Smooth muscle cell (in vitro differentiated cells): ENCODE data around the gene ZNF429. TPM values are rescaled to one million over a fixed set of nuclear protein-coding genes. Genes with fewer than 3 reads are reported as not detected.

ENCODE experiments used
- DNase-seq: peaks from one replicate; lab custom pipeline; 2025; ENCODE audit not compliant: unreplicated experiment; lab: John Stamatoyannopoulos, UW
- H2AFZ ChIP-seq: fragments of 200-600 bp; sonication (generic); 2 replicates; pipeline ENCODE4 v1.6.0; 2016; ENCODE audit warnings: antibody characterized with exemption, low read depth, mild to moderate bottlenecking
- H3F3A ChIP-seq: fragments of 200-600 bp; sonication (generic); 2 replicates; pipeline ENCODE4 v1.6.0; 2017; ENCODE audit warnings: antibody characterized with exemption, low read depth
- H3K27ac ChIP-seq: fragments of 200-600 bp; sonication (generic); 2 replicates; pipeline ENCODE4 v1.5.1; 2016; ENCODE audit warnings: low read depth, mild to moderate bottlenecking
- H3K27me3 ChIP-seq: fragments of 200-600 bp; sonication (generic); 2 replicates; pipeline ENCODE4 v1.6.1; 2016; ENCODE audit warnings: low read depth, mild to moderate bottlenecking
- H3K36me3 ChIP-seq: fragments of 200-600 bp; sonication (generic); 2 replicates; pipeline ENCODE4 v1.5.1; 2016; ENCODE audit warnings: low read depth
- H3K4me1 ChIP-seq: fragments of 200-600 bp; sonication (generic); 2 replicates; pipeline ENCODE4 v1.5.1; 2016; ENCODE audit warnings: low read depth
- H3K4me2 ChIP-seq: fragments of 200-600 bp; sonication (generic); 2 replicates; pipeline ENCODE4 v1.6.0; 2016; ENCODE audit warnings: mild to moderate bottlenecking
- H3K4me3 ChIP-seq: fragments of 200-600 bp; sonication (generic); 2 replicates; pipeline ENCODE4 v1.5.1; 2016; ENCODE audit warnings: mild to moderate bottlenecking
- H3K79me2 ChIP-seq: fragments of 200-600 bp; sonication (generic); 2 replicates; pipeline ENCODE4 v1.6.0; 2016; ENCODE audit warnings: low read depth, mild to moderate bottlenecking
- H3K9ac ChIP-seq: fragments of 200-600 bp; sonication (generic); 2 replicates; pipeline ENCODE4 v1.6.0; 2016; ENCODE audit warnings: low read depth
- H3K9me3 ChIP-seq: fragments of 200-600 bp; sonication (generic); replicated peaks from 2 replicates; pipeline ENCODE4 v1.5.1; 2016; ENCODE audit warnings: low read depth
- H4K20me1 ChIP-seq: fragments of 200-600 bp; sonication (generic); 2 replicates; pipeline ENCODE4 v1.6.0; 2016; ENCODE audit warnings: low read depth
- CTCF ChIP-seq: fragments of 200-600 bp; sonication (generic); IDR thresholded peaks from 2 replicates; pipeline ENCODE4 v1.5.1; 2017; ENCODE audit warnings: borderline replicate concordance, mild to moderate bottlenecking, antibody characterized with exemption; ENCODE audit not compliant: insufficient read depth, poor library complexity, severe bottlenecking
- WGBS: methylation state at CpG from one replicate; pipeline ENCODE4 v1.1.7; 2016; ENCODE audit warnings: low lambda C conversion rate; 5-methylcytosine and 5-hydroxymethylcytosine counted together
- polyA plus RNA-seq: library from polyadenylated mRNA; unstranded; fragments of >200 nt; fragmentation: Nextera tagmentation; extraction: Ambion mirVana; gene quantifications from 2 replicates; pipeline ENCODE4 v1.2.1, GENCODE V29; 2016
- total RNA-seq: library from RNA; depleted of rRNA; stranded (reverse); fragments of >200 nt; gene quantifications from 2 replicates; pipeline ENCODE4 v1.2.3, GENCODE V29; 2014

The ZNF429 gene
- total and polyA plus RNA-seq, 2 experiments from 2014 or later = 7.8 to 10.4 TPM

GRCh38 chr19:21491146-21491545 lies 14.3 kb upstream of the ZNF429 start:
- Histone ChIP-seq H3K4me2 (no peak overlapping the region), H3K4me1 (no peaks in the 10 kb centered on the region), H3K27me3 (no peaks in the 10 kb centered on the region), H2AFZ (no peak overlapping the region), H3K9ac (no peak overlapping the region), H3K4me3 (no peak overlapping the region), H3K36me3 (no peaks in the 10 kb centered on the region), H3K27ac (no peak overlapping the region), H3F3A (no peaks in the 10 kb centered on the region), H4K20me1 (no peaks in the 10 kb centered on the region), H3K79me2 (no peaks in the 10 kb centered on the region), H3K9me3 (no peaks in the 10 kb centered on the region)
- DNase-seq = no peak
- TF ChIP-seq CTCF = no peak
- 71% methylated on average over 4 of the region's 4 CpGs for WGBS

- DNase-seq = no peak
- no peak overlapping the region for H3K4me3 ChIP-seq
- no peaks in the 10 kb centered on the region for H3K36me3 ChIP-seq
- no peaks in the 10 kb centered on the region for H3K4me1 ChIP-seq
- no peak overlapping the region for H3K27ac ChIP-seq
- H3K79me2 ChIP-seq = no peaks in the 10 kb centered on the region
- no peak overlapping the region for H3K4me2 ChIP-seq
- 96% methylated on average over 9 of the region's 9 CpGs for WGBS
- H3K27me3 ChIP-seq = no peaks in the 10 kb centered on the region
- no peak for TF ChIP-seq CTCF
- no peaks in the 10 kb centered on the region for H4K20me1 ChIP-seq
- no peaks in the 10 kb centered on the region for H3K9me3 ChIP-seq
- H3F3A ChIP-seq = no peaks in the 10 kb centered on the region
- no peak overlapping the region for H2AFZ ChIP-seq
- H3K9ac ChIP-seq = no peak overlapping the region
These were observed 12.2 kb upstream of the ZNF429 start for GRCh38 chr19:21492947-21493906.

- Histone ChIP-seq H3K36me3 (no peaks in the 10 kb centered on the region), H3F3A (no peaks in the 10 kb centered on the region), H3K4me1 (no peaks in the 10 kb centered on the region), H4K20me1 (no peaks in the 10 kb centered on the region), H2AFZ (no peak overlapping the region), H3K9ac (no peak overlapping the region), H3K79me2 (no peaks in the 10 kb centered on the region), H3K4me2 (no peak overlapping the region), H3K4me3 (no peak overlapping the region), H3K27ac (no peak overlapping the region), H3K9me3 (no peaks in the 10 kb centered on the region), H3K27me3 (no peaks in the 10 kb centered on the region)
- no peak for DNase-seq
- no peak for TF ChIP-seq CTCF
- WGBS = 94% methylated on average over 4 of the region's 4 CpGs
These were observed 8.5 kb upstream of the ZNF429 start for GRCh38 chr19:21496876-21497275.
